Panc1 (cell line): Measurements from ENCODE around the gene PRKCA.

Experiments
- POLR2AphosphoS5 ChIP-seq: IDR thresholded peaks from 2 replicates; pipeline ENCODE4 v1.6.1; 2012; ENCODE audit warnings: mild to moderate bottlenecking, low read depth, low read length, moderate library complexity
- TF ChIP-seq, protein P1 (sequence below): fragments of 450-650 bp; IDR thresholded peaks from 2 replicates; pipeline ENCODE4 v1.5.1; 2017; ENCODE audit warnings: mild to moderate bottlenecking
- TF ChIP-seq, protein P2 (sequence below), 2 experiments: IDR thresholded peaks; 2 replicates each; pipeline ENCODE4 v1.6.1; 2011 to 2012; ENCODE audit warnings: low read depth in 2 of 2, control low read depth in 1 of 2, low read length in 1 of 2, mild to moderate bottlenecking in 1 of 2, moderate library complexity in 1 of 2; ENCODE audit not compliant: insufficient read depth in 1 of 2

DNA sequence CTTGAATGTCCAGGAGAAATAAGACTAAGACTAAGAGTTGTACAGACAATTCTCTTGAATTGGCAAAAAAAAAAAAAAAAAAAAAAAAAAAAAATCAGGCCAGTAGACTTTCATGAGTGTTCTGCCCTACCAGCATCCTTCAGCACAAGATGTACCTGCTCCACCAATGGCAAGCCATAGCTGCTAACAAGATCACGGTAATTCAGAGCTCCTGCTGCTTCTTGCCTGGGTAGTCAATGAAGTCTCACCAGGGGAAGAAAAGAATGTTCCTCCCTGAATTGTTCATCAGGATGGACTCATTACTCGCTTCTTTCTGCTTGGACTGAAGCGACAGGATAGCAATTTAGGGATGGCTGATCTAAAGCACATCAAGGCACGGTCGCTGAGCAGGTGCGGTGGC lies 42.1 kb upstream of the PRKCA start:
- TF ChIP-seq, protein P1, sequence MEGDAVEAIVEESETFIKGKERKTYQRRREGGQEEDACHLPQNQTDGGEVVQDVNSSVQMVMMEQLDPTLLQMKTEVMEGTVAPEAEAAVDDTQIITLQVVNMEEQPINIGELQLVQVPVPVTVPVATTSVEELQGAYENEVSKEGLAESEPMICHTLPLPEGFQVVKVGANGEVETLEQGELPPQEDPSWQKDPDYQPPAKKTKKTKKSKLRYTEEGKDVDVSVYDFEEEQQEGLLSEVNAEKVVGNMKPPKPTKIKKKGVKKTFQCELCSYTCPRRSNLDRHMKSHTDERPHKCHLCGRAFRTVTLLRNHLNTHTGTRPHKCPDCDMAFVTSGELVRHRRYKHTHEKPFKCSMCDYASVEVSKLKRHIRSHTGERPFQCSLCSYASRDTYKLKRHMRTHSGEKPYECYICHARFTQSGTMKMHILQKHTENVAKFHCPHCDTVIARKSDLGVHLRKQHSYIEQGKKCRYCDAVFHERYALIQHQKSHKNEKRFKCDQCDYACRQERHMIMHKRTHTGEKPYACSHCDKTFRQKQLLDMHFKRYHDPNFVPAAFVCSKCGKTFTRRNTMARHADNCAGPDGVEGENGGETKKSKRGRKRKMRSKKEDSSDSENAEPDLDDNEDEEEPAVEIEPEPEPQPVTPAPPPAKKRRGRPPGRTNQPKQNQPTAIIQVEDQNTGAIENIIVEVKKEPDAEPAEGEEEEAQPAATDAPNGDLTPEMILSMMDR: no peak
- TF ChIP-seq POLR2AphosphoS5: no peak
- TF ChIP-seq, protein P2, sequence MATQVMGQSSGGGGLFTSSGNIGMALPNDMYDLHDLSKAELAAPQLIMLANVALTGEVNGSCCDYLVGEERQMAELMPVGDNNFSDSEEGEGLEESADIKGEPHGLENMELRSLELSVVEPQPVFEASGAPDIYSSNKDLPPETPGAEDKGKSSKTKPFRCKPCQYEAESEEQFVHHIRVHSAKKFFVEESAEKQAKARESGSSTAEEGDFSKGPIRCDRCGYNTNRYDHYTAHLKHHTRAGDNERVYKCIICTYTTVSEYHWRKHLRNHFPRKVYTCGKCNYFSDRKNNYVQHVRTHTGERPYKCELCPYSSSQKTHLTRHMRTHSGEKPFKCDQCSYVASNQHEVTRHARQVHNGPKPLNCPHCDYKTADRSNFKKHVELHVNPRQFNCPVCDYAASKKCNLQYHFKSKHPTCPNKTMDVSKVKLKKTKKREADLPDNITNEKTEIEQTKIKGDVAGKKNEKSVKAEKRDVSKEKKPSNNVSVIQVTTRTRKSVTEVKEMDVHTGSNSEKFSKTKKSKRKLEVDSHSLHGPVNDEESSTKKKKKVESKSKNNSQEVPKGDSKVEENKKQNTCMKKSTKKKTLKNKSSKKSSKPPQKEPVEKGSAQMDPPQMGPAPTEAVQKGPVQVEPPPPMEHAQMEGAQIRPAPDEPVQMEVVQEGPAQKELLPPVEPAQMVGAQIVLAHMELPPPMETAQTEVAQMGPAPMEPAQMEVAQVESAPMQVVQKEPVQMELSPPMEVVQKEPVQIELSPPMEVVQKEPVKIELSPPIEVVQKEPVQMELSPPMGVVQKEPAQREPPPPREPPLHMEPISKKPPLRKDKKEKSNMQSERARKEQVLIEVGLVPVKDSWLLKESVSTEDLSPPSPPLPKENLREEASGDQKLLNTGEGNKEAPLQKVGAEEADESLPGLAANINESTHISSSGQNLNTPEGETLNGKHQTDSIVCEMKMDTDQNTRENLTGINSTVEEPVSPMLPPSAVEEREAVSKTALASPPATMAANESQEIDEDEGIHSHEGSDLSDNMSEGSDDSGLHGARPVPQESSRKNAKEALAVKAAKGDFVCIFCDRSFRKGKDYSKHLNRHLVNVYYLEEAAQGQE (IDR thresholded peaks at IDR 0.05; ENCODE audit: insufficient read depth in 1 of 2, low read depth in 2 of 2, low read length in 1 of 2): no peak
